ENCODE measurements around the gene STAB1.

GRCh38 chr3:52527039-52527731 is 32.0 kb downstream of the STAB1 start:
- TF ChIP-seq POLR2A (IDR thresholded peaks at IDR 0.05), result no peak
- TF ChIP-seq CTCF (IDR thresholded peaks at IDR 0.05 in 4 of 5, conservative IDR thresholded peaks at IDR 0.05 in 1 of 5), result no peak

Measured in gastrocnemius medialis (tissue), 4 donors.